Astrocyte (in vitro differentiated cells and primary cell): ENCODE measurements around the gene ACCSL. TPM values are rescaled to one million over a fixed set of nuclear protein-coding genes. Genes with fewer than 3 reads are reported as not detected.
A peak's percentile ranks its signal among the peaks of the same experiment; 100 is the strongest.

Experiments
- DNase-seq: peaks from one replicate; pipeline ENCODE4 v3.0.0-alpha.2; 2010; ENCODE audit warnings: low read depth
- FAIRE-seq: peaks from 2 replicates; lab custom pipeline; 2011; peaks lifted over from hg19 to GRCh38; lab: Jason Lieb, UNC
- H2AFZ ChIP-seq: 2 replicates; pipeline ENCODE4 v1.6.0; 2012; ENCODE audit warnings: low read depth, low read length, inconsistent platforms
- H3K27ac ChIP-seq: 2 replicates; pipeline ENCODE4 v1.5.1; 2011; ENCODE audit warnings: low read depth, low read length, inconsistent platforms
- H3K27me3 ChIP-seq: 2 replicates; pipeline ENCODE4 v1.6.0; 2011; ENCODE audit warnings: low read length, inconsistent platforms; ENCODE audit not compliant: insufficient read depth
- H3K36me3 ChIP-seq: 2 replicates; pipeline ENCODE4 v1.5.1; 2011; ENCODE audit warnings: low read length, inconsistent platforms; ENCODE audit not compliant: insufficient read depth
- H3K4me1 ChIP-seq: 2 replicates; pipeline ENCODE4 v1.5.1; 2011; ENCODE audit warnings: low read length, inconsistent platforms; ENCODE audit not compliant: insufficient read depth
- H3K4me2 ChIP-seq: 2 replicates; pipeline ENCODE4 v1.6.0; 2012; ENCODE audit warnings: low read length, inconsistent platforms
- H3K4me3 ChIP-seq: 2 replicates; pipeline ENCODE4 v1.5.1; 2011; ENCODE audit warnings: low read depth, mild to moderate bottlenecking, low read length, inconsistent platforms; ENCODE audit not compliant: insufficient read depth
- H3K79me2 ChIP-seq: 2 replicates; pipeline ENCODE4 v1.6.0; 2012; ENCODE audit warnings: mild to moderate bottlenecking, low read length, inconsistent platforms; ENCODE audit not compliant: insufficient read depth
- H3K9ac ChIP-seq: 2 replicates; pipeline ENCODE4 v1.6.0; 2012; ENCODE audit warnings: mild to moderate bottlenecking, low read length, inconsistent platforms
- H3K9me3 ChIP-seq: 2 replicates; pipeline ENCODE4 v1.5.1; 2012; ENCODE audit warnings: low read depth, mild to moderate bottlenecking, low read length, inconsistent platforms; ENCODE audit not compliant: insufficient read depth
- H4K20me1 ChIP-seq: 2 replicates; pipeline ENCODE4 v1.6.0; 2012; ENCODE audit warnings: low read length, inconsistent platforms; ENCODE audit not compliant: insufficient read depth
- H3K27ac Mint-ChIP-seq: one replicate; pipeline ENCODE4 v1.8.0; 2021; ENCODE audit warnings: mild to moderate bottlenecking, mixed read lengths; ENCODE audit not compliant: unreplicated experiment
- H3K27me3 Mint-ChIP-seq: one replicate; pipeline ENCODE4 v1.8.0; 2021; ENCODE audit warnings: low read depth, mixed read lengths; ENCODE audit not compliant: unreplicated experiment
- H3K36me3 Mint-ChIP-seq: one replicate; pipeline ENCODE4 v1.8.0; 2021; ENCODE audit warnings: low read depth, mixed read lengths; ENCODE audit not compliant: unreplicated experiment
- H3K4me1 Mint-ChIP-seq: one replicate; pipeline ENCODE4 v1.8.0; 2021; ENCODE audit warnings: low read depth, mixed read lengths; ENCODE audit not compliant: unreplicated experiment
- H3K4me3 Mint-ChIP-seq: one replicate; pipeline ENCODE4 v1.8.0; 2021; ENCODE audit warnings: mild to moderate bottlenecking, moderate library complexity, mixed read lengths; ENCODE audit not compliant: unreplicated experiment
- H3K9me3 Mint-ChIP-seq: one replicate; pipeline ENCODE4 v1.8.0; 2021; ENCODE audit warnings: mild to moderate bottlenecking, mixed read lengths; ENCODE audit not compliant: unreplicated experiment
- CTCF ChIP-seq: IDR thresholded peaks from 2 replicates; pipeline ENCODE4 v1.5.1; 2011; ENCODE audit warnings: low read depth, mild to moderate bottlenecking, inconsistent platforms, low read length, moderate library complexity; ENCODE audit not compliant: insufficient read depth
- EZH2 ChIP-seq: IDR thresholded peaks from 2 replicates; pipeline ENCODE4 v1.6.1; 2012; ENCODE audit warnings: mild to moderate bottlenecking, low read length, inconsistent platforms; ENCODE audit not compliant: insufficient read depth
- total RNA-seq: library from RNA; stranded (reverse); gene quantifications from 2 replicates; pipeline ENCODE4 v1.2.1, GENCODE V29; 2021

The ACCSL gene
- total RNA-seq, 1 donor from 2014 or later, result not detected

DNA sequence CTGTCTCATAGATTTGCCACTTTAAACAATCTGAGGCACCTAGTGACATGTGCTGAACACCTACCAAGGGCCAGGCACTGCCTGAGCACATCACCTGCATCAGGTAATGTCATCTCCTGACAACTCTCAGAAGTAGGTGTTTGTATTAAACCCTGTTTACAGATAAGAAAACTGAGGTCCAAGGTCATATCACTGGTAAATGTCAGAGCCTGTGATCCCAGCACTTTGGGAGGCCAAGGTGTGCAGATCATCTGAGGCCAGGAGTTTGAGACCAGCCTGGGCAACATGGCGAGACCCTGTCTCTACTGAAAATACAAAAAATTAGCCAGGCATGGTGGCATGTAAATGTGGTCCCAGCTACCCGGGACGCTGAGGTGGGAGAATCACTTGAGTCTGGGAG lies 39.1 kb upstream of the ACCSL start:
- no peak overlapping the region for H3K4me3 ChIP-seq
- H2AFZ ChIP-seq, result no peak overlapping the region
- H3K36me3 ChIP-seq, result no peaks in the 10 kb centered on the region
- FAIRE-seq, result no peak
- H3K27ac ChIP-seq, result no peak overlapping the region
- Mint-ChIP-seq H3K4me1 (peaks cover 10% of the 10 kb centered on the region), H3K27ac (no peak overlapping the region), H3K27me3 (peaks cover 9% of the 10 kb centered on the region), H3K36me3 (no peaks in the 10 kb centered on the region), H3K9me3 (no peaks in the 10 kb centered on the region), H3K4me3 (no peak overlapping the region)
- H3K79me2 ChIP-seq, result no peaks in the 10 kb centered on the region
- H3K4me2 ChIP-seq, result no peak overlapping the region
- peaks cover 5% of the 10 kb centered on the region for H3K4me1 ChIP-seq
- TF ChIP-seq CTCF, result no peak
- no peak for TF ChIP-seq EZH2
- H3K9me3 ChIP-seq, result no peaks in the 10 kb centered on the region
- no peak for DNase-seq
- H4K20me1 ChIP-seq, result no peaks in the 10 kb centered on the region
- no peak overlapping the region for H3K9ac ChIP-seq
- H3K27me3 ChIP-seq, result no peaks in the 10 kb centered on the region

GRCh38 chr11:44010789-44011251 lies 37.0 kb upstream of the ACCSL start:
- TF ChIP-seq EZH2, result no peak
- no peak for TF ChIP-seq CTCF
- no peak overlapping the region for H3K4me3 ChIP-seq
- no peak overlapping the region for H3K4me2 ChIP-seq
- H3K27ac ChIP-seq, result no peak overlapping the region
- peaks cover 10% of the 10 kb centered on the region for H3K4me1 ChIP-seq
- no peaks in the 10 kb centered on the region for H4K20me1 ChIP-seq
- FAIRE-seq, result peak; percentile 63
- no peaks in the 10 kb centered on the region for H3K9me3 ChIP-seq
- no peak overlapping the region for H3K4me3 Mint-ChIP-seq
- H3K27me3 ChIP-seq, result no peaks in the 10 kb centered on the region
- no peaks in the 10 kb centered on the region for H3K9me3 Mint-ChIP-seq
- H3K4me1 Mint-ChIP-seq, result peaks cover 11% of the 10 kb centered on the region
- peak; percentile 41 for DNase-seq
- H2AFZ ChIP-seq, result no peak overlapping the region
- no peak overlapping the region for H3K9ac ChIP-seq
- H3K27me3 Mint-ChIP-seq, result peaks cover 4% of the 10 kb centered on the region
- no peak overlapping the region for H3K27ac Mint-ChIP-seq
- H3K79me2 ChIP-seq, result no peaks in the 10 kb centered on the region
- H3K36me3 Mint-ChIP-seq, result no peaks in the 10 kb centered on the region
- H3K36me3 ChIP-seq, result no peaks in the 10 kb centered on the region

- Mint-ChIP-seq H3K27ac (peak overlapping the region; percentile 9), H3K4me1 (peaks cover 21% of the 10 kb centered on the region), H3K27me3 (peaks cover 4% of the 10 kb centered on the region), H3K9me3 (no peaks in the 10 kb centered on the region), H3K36me3 (no peaks in the 10 kb centered on the region), H3K4me3 (no peak overlapping the region)
- Histone ChIP-seq H2AFZ (no peak overlapping the region), H3K27ac (no peak overlapping the region), H3K9me3 (no peaks in the 10 kb centered on the region), H3K4me2 (peak overlapping the region; percentile 34), H3K4me3 (no peak overlapping the region), H3K27me3 (no peaks in the 10 kb centered on the region), H4K20me1 (no peaks in the 10 kb centered on the region), H3K4me1 (peaks cover 19% of the 10 kb centered on the region), H3K9ac (no peak overlapping the region), H3K79me2 (no peaks in the 10 kb centered on the region), H3K36me3 (no peaks in the 10 kb centered on the region)
- peak; percentile 60 for DNase-seq
- no peak for FAIRE-seq
- TF ChIP-seq EZH2, result no peak
- TF ChIP-seq CTCF, result no peak
These were observed 36.0 kb upstream of the ACCSL start for GRCh38 chr11:44011797-44012196.
